Naive thymus-derived CD8-positive, alpha-beta T cell (primary cell): Measurements from ENCODE around the gene HIVEP1. TPM values are rescaled to one million over a fixed set of nuclear protein-coding genes. Genes with fewer than 3 reads are reported as not detected.

Source experiments
- ATAC-seq, 2 donors: fragments of 150-1000 bp; cut with Tn5 transposase in 1 of 2; sonication (Bioruptor Pico), chemical (Tn5 transposase) in 1 of 2; 1 replicate in 1 of 2; 2 replicates in 1 of 2; pipeline ENCODE4 v1.10.0; 2021; ENCODE audit warnings: mild to moderate bottlenecking in 2 of 2, moderate library complexity in 2 of 2
- POLR2A ChIA-PET: fragments of 350-600 bp; sonication (Branson Sonifier 250); formaldehyde crosslinking; loops from one replicate; lab custom pipeline; 2021; ENCODE audit warnings: antibody characterized with exemption; lab: Charles Lee
- DNase-seq, 10 donors: peaks; one replicate each; pipeline versions ENCODE4 v3.0.0 to v3.0.0-alpha.2; 2020 to 2022
- H3K27ac Mint-ChIP-seq, 10 donors: one replicate each; pipeline ENCODE4 v1.8.0; 2020 to 2022; ENCODE audit warnings: mild to moderate bottlenecking in 10 of 10, mixed read lengths in 10 of 10, moderate library complexity in 4 of 10, inconsistent platforms in 1 of 10
- H3K27me3 Mint-ChIP-seq, 5 donors: one replicate each; pipeline ENCODE4 v1.8.0; 2021 to 2022; ENCODE audit warnings: mixed read lengths in 5 of 5
- H3K36me3 Mint-ChIP-seq, 3 donors: one replicate each; pipeline ENCODE4 v1.8.0; 2020 to 2022; ENCODE audit warnings: mixed read lengths in 3 of 3, mild to moderate bottlenecking in 2 of 3, inconsistent platforms in 1 of 3
- H3K4me1 Mint-ChIP-seq, 4 donors: one replicate each; pipeline ENCODE4 v1.8.0; 2021 to 2022; ENCODE audit warnings: mixed read lengths in 4 of 4
- H3K4me3 Mint-ChIP-seq, 10 donors: one replicate each; pipeline ENCODE4 v1.8.0; 2020 to 2022; ENCODE audit warnings: mild to moderate bottlenecking in 10 of 10, mixed read lengths in 10 of 10, moderate library complexity in 6 of 10, inconsistent platforms in 1 of 10
- H3K9me3 Mint-ChIP-seq, 9 donors: one replicate each; pipeline ENCODE4 v1.8.0; 2020 to 2022; ENCODE audit warnings: mixed read lengths in 9 of 9, mild to moderate bottlenecking in 3 of 9, inconsistent platforms in 1 of 9, moderate library complexity in 1 of 9
- polyA plus RNA-seq, 3 donors: library from polyadenylated mRNA; unstranded; fragments of 300-500 nt; fragmentation: Illumina TruSeq; gene quantifications; one replicate each; pipeline ENCODE4 v1.2.3, GENCODE V29; 2021
- total RNA-seq, 8 experiments: library from RNA in 2 of 8; stranded (reverse) in 2 of 8; gene quantifications; one replicate each; pipeline ENCODE4 v1.2.3 and lab custom pipeline; 2021 to 2026

HIVEP1 gene
- total RNA-seq (10 to 100 TPM; 30.6 to 32.6 TPM), polyA plus RNA-seq (10 to 100 TPM in 1 of 3 donors, 1 to 10 TPM in 2; 6.5 to 12.6 (median 7.4) TPM), total RNA-seq (lab: John Stamatoyannopoulos, UW) (76.0 to 132 (median 104) reads per million in 6 experiments)

GRCh38 chr6:12012038-12012557 lies at the start of gene HIVEP1:
Gene HIVEP1 (plus strand): TSS chr6:12012312. CDS start chr6:12015629, 3,317 bp downstream.
- H3K4me1 Mint-ChIP-seq: peaks cover 34 to 67% (median 62%) of the 10 kb centered on the region in 4 donors
- H3K4me3 Mint-ChIP-seq: peak within 1 kb of the TSS; percentile 93 to 100 (median 98)
- H3K36me3 Mint-ChIP-seq: peaks cover 5 to 24% (median 10%) of the 10 kb centered on the region in 3 donors
- POLR2A ChIA-PET: interaction anchor here (0.7 to 1.3 kb wide), 4 partner anchors 32 to 300 kb away, joined by 3 to 11 read pairs (median 4); no protein-coding TSS in a partner anchor
- peaks cover 0 to 2% (median 0%) of the 10 kb centered on the region in 9 donors for H3K9me3 Mint-ChIP-seq
- no peaks in the 10 kb centered on the region for H3K27me3 Mint-ChIP-seq
- peak in 1 of 10 donors; percentile 43 for DNase-seq
- ATAC-seq: no peak
- peak within 1 kb of the TSS; percentile 94 to 100 (median 98) for H3K27ac Mint-ChIP-seq

GRCh38 chr6:11963756-11964500 lies 48.2 kb upstream of the HIVEP1 start:
- ATAC-seq: no peak
- H3K36me3 Mint-ChIP-seq: no peaks in the 10 kb centered on the region
- DNase-seq: no peak
- no peak overlapping the region for H3K27ac Mint-ChIP-seq
- H3K27me3 Mint-ChIP-seq: no peaks in the 10 kb centered on the region
- POLR2A ChIA-PET: no interaction called here
- peaks cover 0 to 10% (median 0%) of the 10 kb centered on the region in 4 donors for H3K4me1 Mint-ChIP-seq
- no peaks in the 10 kb centered on the region for H3K9me3 Mint-ChIP-seq
- H3K4me3 Mint-ChIP-seq: no peak overlapping the region

- peaks cover 0 to 10% (median 0%) of the 10 kb centered on the region in 4 donors for H3K4me1 Mint-ChIP-seq
- no peak overlapping the region for H3K4me3 Mint-ChIP-seq
- no peak for DNase-seq
- no peaks in the 10 kb centered on the region for H3K27me3 Mint-ChIP-seq
- ATAC-seq: no peak
- POLR2A ChIA-PET: no interaction called here
- H3K9me3 Mint-ChIP-seq: no peaks in the 10 kb centered on the region
- H3K27ac Mint-ChIP-seq: peak overlapping the region in 1 of 10 donors; percentile 43
- no peaks in the 10 kb centered on the region for H3K36me3 Mint-ChIP-seq
Measured at GRCh38 chr6:11964729-11965335, 47.3 kb upstream of the HIVEP1 start.

DNA sequence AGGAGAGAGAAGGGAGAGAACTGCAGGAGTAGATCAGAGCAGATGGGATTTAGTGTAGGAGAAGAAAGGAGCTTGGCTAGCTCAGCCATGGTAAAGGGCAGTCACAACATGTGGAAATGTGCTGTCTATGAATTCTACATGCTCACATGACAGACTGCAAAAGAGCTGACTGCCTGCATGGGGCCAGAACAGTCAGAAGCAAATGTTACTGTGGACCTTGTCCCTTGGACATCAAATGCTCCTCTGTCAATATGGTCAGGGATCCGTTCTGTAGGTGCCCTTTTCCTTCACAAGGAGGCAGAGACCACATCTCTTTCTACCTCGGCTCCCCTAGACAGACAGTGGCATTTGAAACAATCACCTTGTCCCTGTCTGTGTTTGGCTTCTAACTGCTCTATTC lies 46.6 kb upstream of the HIVEP1 start:
- ATAC-seq: no peak
- DNase-seq: no peak
- H3K36me3 Mint-ChIP-seq: no peaks in the 10 kb centered on the region
- H3K9me3 Mint-ChIP-seq: no peaks in the 10 kb centered on the region
- POLR2A ChIA-PET: no interaction called here
- no peak overlapping the region for H3K27ac Mint-ChIP-seq
- H3K4me1 Mint-ChIP-seq: peaks cover 0 to 10% (median 0%) of the 10 kb centered on the region in 4 donors
- no peaks in the 10 kb centered on the region for H3K27me3 Mint-ChIP-seq
- H3K4me3 Mint-ChIP-seq: no peak overlapping the region

- Mint-ChIP-seq H3K27ac (peak overlapping the region in 1 of 10 donors; percentile 4), H3K27me3 (no peaks in the 10 kb centered on the region), H3K4me1 (peaks cover 0 to 17% (median 0%) of the 10 kb centered on the region in 4 donors), H3K36me3 (no peaks in the 10 kb centered on the region), H3K4me3 (no peak overlapping the region), H3K9me3 (no peaks in the 10 kb centered on the region)
- ATAC-seq (no peak), DNase-seq (no peak)
- POLR2A ChIA-PET: no interaction called here
Measured at GRCh38 chr6:11968241-11968806, 43.8 kb upstream of the HIVEP1 start.

GRCh38 chr6:11969092-11969491 lies 43.0 kb upstream of the HIVEP1 start:
- Mint-ChIP-seq H3K9me3 (no peaks in the 10 kb centered on the region), H3K4me1 (peaks cover 0 to 17% (median 4%) of the 10 kb centered on the region in 4 donors), H3K36me3 (no peaks in the 10 kb centered on the region), H3K4me3 (no peak overlapping the region), H3K27ac (no peak overlapping the region), H3K27me3 (no peaks in the 10 kb centered on the region)
- ATAC-seq (no peak), DNase-seq (no peak)
- POLR2A ChIA-PET: no interaction called here

DNA sequence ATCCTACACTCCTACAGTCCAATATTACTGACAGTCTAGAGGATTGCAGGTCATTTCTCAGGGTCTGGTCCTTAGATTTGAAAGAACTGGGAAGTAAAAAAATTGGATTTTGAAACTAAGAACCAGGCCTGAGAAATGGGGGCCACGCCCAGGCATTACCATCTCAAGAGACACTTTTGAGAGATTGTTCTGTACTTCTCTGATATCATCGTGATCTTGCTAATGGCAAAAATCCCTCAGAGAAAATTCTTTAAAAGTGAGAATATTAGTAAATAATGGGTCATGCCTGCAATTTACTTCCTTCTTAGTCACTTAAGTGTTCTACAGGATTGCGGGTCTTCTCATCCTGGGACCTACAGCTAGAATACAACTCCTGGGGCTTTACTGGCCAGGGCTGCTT lies 42.0 kb upstream of the HIVEP1 start:
- Mint-ChIP-seq H3K27me3 (no peaks in the 10 kb centered on the region), H3K36me3 (no peaks in the 10 kb centered on the region), H3K4me3 (no peak overlapping the region), H3K9me3 (no peaks in the 10 kb centered on the region), H3K4me1 (peaks cover 1 to 20% (median 5%) of the 10 kb centered on the region in 4 donors), H3K27ac (no peak overlapping the region)
- no peak for DNase-seq
- ATAC-seq: no peak
- POLR2A ChIA-PET: no interaction called here

DNA sequence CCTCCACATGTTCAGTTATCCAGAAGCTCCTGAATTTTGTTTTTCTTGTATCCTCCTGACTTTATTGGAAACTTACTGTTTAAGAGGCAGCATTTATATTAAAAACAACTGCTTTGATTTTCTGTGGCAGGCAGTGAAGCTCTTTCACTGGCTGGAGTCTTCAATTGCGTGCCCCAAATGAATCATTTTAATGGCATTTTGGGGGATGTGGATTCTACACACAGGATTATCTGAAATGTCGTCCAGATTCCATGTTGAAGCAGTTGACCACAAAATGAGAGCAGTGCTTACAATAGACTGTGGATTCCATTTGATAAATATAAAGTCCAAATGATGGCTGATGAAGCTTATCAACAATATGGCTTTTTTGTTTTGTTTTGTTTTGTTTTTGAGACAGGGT lies 41.0 kb upstream of the HIVEP1 start:
- no peak for DNase-seq
- POLR2A ChIA-PET: no interaction called here
- no peaks in the 10 kb centered on the region for H3K36me3 Mint-ChIP-seq

DNA sequence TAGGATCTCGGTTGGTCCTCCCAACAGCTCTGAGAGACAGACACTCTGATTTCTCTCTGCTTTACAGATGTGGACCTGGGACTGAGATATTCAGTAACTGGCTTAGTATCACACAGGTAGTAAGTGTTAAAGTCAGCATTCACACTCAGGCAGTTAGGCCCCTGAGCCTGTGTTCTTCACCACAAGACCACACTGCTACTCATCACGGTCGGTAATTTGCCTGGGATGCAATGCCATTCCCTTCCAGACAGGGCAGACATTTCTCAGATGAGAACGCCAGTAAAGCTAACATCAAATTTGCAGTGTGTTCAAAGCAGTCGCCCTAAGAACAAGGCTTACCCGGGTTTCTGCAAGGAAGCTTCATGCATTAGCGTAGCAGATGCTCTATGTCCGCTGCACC lies 39.8 kb upstream of the HIVEP1 start:
- Mint-ChIP-seq H3K4me3 (no peak overlapping the region), H3K27ac (peak overlapping the region in 1 of 10 donors; percentile 26), H3K9me3 (no peaks in the 10 kb centered on the region), H3K36me3 (no peaks in the 10 kb centered on the region), H3K4me1 (peaks cover 12 to 38% (median 19%) of the 10 kb centered on the region in 4 donors), H3K27me3 (no peaks in the 10 kb centered on the region)
- no peak for ATAC-seq
- POLR2A ChIA-PET: no interaction called here
- DNase-seq: no peak

More for the DNA sequence above, 41.0 kb upstream of the HIVEP1 start:
- peaks cover 5 to 27% (median 12%) of the 10 kb centered on the region in 4 donors for H3K4me1 Mint-ChIP-seq
- no peaks in the 10 kb centered on the region for H3K27me3 Mint-ChIP-seq
- no peak overlapping the region for H3K27ac Mint-ChIP-seq
- H3K4me3 Mint-ChIP-seq: no peak overlapping the region
- no peak for ATAC-seq
- no peaks in the 10 kb centered on the region for H3K9me3 Mint-ChIP-seq

DNA sequence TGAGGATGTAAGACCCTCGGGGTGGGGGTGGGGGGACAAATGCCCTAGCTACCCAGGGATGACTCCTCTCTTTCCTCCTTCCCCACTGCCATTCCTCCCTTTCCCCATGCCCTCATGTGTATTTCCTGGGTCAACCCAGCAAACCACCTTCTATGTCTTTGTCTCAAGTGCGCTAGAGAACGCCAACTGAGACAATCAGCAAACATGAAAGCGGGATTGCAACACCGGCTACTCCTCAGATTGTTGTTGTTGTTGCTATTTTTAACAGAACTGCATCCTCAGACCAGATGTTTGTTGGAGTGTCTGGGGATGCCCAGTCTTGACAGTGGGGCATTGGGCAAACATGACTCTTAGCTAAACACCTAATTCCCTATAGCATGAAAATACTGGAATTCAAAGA lies 39.3 kb upstream of the HIVEP1 start:
- Mint-ChIP-seq H3K4me1 (peaks cover 12 to 41% (median 19%) of the 10 kb centered on the region in 4 donors), H3K27me3 (no peaks in the 10 kb centered on the region), H3K36me3 (no peaks in the 10 kb centered on the region), H3K4me3 (no peak overlapping the region), H3K27ac (peak overlapping the region in 1 of 10 donors; percentile 28), H3K9me3 (no peaks in the 10 kb centered on the region)
- POLR2A ChIA-PET: no interaction called here
- DNase-seq (no peak), ATAC-seq (no peak)

DNA sequence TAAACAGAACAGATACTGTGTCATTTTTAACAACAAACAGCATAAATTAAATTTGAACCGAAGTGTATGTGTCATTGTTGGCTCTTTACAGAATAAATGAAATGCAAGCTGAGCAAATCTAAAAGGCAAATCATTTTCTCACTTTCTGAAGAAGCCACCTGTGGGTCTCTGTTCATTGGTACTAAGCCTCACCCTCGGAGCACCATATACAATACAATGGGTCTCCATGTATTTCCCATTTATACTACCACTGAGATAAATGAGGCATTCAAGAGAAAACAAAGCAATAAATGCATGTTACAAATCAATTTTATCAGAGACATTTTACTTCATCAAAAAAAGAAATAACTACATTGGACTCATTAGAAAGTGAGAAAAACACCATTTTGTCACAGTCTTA lies 38.9 kb upstream of the HIVEP1 start:
- POLR2A ChIA-PET: no interaction called here
- H3K4me1 Mint-ChIP-seq: peaks cover 13 to 41% (median 21%) of the 10 kb centered on the region in 4 donors
- no peak for DNase-seq
- no peak for ATAC-seq
- H3K4me3 Mint-ChIP-seq: no peak overlapping the region
- H3K9me3 Mint-ChIP-seq: no peaks in the 10 kb centered on the region
- no peak overlapping the region for H3K27ac Mint-ChIP-seq
- H3K36me3 Mint-ChIP-seq: no peaks in the 10 kb centered on the region
- H3K27me3 Mint-ChIP-seq: no peaks in the 10 kb centered on the region

GRCh38 chr6:11974089-11974488 lies 38.0 kb upstream of the HIVEP1 start:
- H3K4me1 Mint-ChIP-seq: peaks cover 15 to 42% (median 24%) of the 10 kb centered on the region in 4 donors
- ATAC-seq (no peak), DNase-seq (no peak)
- H3K36me3 Mint-ChIP-seq: no peaks in the 10 kb centered on the region
- no peaks in the 10 kb centered on the region for H3K9me3 Mint-ChIP-seq
- POLR2A ChIA-PET: no interaction called here
- H3K27me3 Mint-ChIP-seq: no peaks in the 10 kb centered on the region
- H3K27ac Mint-ChIP-seq: no peak overlapping the region
- no peak overlapping the region for H3K4me3 Mint-ChIP-seq
